Calu3 (cell line): ENCODE measurements around the gene CACNA1C. TPM values are rescaled to one million over a fixed set of nuclear protein-coding genes. Genes with fewer than 3 reads are reported as not detected.

Source experiments
- BruUV-seq: library from RNA; stranded (reverse); fragments of 400-500 nt; replicated peaks from 2 replicates; lab custom pipeline; 2021; lab: Mats Ljungman, UMichigan
- CTCF ChIA-PET: fragments of 300-600 bp; sonication (Branson Sonifier 250); formaldehyde crosslinking; loops from one replicate; lab custom pipeline; 2022; ENCODE audit warnings: antibody characterized with exemption; lab: Charles Lee
- DNase-seq: peaks from one replicate; pipeline ENCODE4 v3.0.0; 2022
- H3K27ac Mint-ChIP-seq: one replicate; pipeline ENCODE4 v1.8.0; 2022; ENCODE audit warnings: mixed read lengths; ENCODE audit not compliant: unreplicated experiment
- H3K27me3 Mint-ChIP-seq: one replicate; pipeline ENCODE4 v1.8.0; 2022; ENCODE audit warnings: mixed read lengths; ENCODE audit not compliant: unreplicated experiment
- H3K36me3 Mint-ChIP-seq: one replicate; pipeline ENCODE4 v1.8.0; 2022; ENCODE audit warnings: mild to moderate bottlenecking, moderate library complexity, mixed read lengths; ENCODE audit not compliant: insufficient read depth, unreplicated experiment
- H3K4me1 Mint-ChIP-seq: one replicate; pipeline ENCODE4 v1.8.0; 2022; ENCODE audit warnings: mild to moderate bottlenecking, low read depth, mixed read lengths; ENCODE audit not compliant: unreplicated experiment
- H3K4me3 Mint-ChIP-seq: one replicate; pipeline ENCODE4 v1.8.0; 2022; ENCODE audit warnings: mild to moderate bottlenecking, low read depth, moderate library complexity, mixed read lengths; ENCODE audit not compliant: unreplicated experiment
- H3K9me3 Mint-ChIP-seq: one replicate; pipeline ENCODE4 v1.8.0; 2022; ENCODE audit warnings: low read depth, mixed read lengths; ENCODE audit not compliant: unreplicated experiment
- intact Hi-C: fragments of 100-400 bp; cut with micrococcal nuclease; formaldehyde crosslinking; loops from one replicate; pipeline ENCODE4 v1.10.0; 2022; ENCODE audit not compliant: unreplicated experiment
- total RNA-seq: library from RNA; stranded (reverse); gene quantifications from 2 replicates; pipeline ENCODE4 v1.2.3, GENCODE V29; 2022
- TF ChIP-seq, protein P1 (sequence below): fragments of 200-600 bp; IDR thresholded peaks from one replicate; pipeline ENCODE4 v1.8.0; 2022; ENCODE audit warnings: antibody characterized with exemption; ENCODE audit not compliant: unreplicated experiment

The CACNA1C gene
- total RNA-seq, 1 experiment from 2014 or later: not detected

DNA sequence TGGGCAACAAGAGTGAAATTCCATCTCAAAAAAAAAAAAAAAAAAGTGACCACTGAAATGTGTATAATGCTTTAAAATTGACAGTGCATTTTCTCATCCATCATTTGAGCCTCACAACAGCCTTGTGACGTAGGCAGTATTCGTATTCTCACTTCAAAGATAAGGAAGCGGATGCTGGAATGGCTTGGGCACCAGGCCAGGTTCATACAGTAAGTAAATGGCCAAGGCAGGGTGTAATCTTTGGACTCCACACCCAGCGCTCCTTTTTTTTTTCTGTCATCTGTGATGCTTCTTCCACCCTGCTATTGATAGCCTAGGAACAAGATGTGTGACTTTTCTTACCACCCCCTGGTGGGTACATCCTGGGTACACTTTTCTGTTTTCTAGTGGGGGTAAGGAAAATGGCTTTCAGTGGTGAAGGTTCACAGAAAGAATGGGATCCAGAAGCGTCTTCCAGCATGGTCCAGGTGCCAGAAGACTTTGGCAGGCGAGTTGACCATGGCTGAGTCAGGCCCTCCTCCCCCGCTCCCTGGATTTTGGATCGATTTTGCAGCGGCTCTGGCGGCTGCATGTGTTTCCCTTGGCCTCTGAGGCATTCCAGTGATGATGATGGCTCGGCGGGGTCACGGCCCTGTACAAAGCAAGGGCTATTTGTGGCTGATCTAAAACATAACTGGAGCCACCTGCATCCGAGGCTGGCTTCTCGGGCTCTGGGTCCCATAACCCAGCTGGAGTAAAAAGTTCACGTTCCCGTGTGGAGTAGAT, 110.6 kb downstream of the CACNA1C start:
- DNase-seq: peak; percentile 61
- CTCF ChIA-PET: interaction anchor here (0.7 kb wide), 1 partner anchor 25 kb away, joined by 4 read pairs; no protein-coding TSS in a partner anchor
- Mint-ChIP-seq H3K27ac (no peak overlapping the region), H3K36me3 (peaks cover 5% of the 10 kb centered on the region), H3K4me1 (peaks cover 14% of the 10 kb centered on the region), H3K27me3 (peaks cover 37% of the 10 kb centered on the region), H3K9me3 (peaks cover 11% of the 10 kb centered on the region), H3K4me3 (no peak overlapping the region)
- intact Hi-C loops: no loop called here
- TF ChIP-seq, protein P1, sequence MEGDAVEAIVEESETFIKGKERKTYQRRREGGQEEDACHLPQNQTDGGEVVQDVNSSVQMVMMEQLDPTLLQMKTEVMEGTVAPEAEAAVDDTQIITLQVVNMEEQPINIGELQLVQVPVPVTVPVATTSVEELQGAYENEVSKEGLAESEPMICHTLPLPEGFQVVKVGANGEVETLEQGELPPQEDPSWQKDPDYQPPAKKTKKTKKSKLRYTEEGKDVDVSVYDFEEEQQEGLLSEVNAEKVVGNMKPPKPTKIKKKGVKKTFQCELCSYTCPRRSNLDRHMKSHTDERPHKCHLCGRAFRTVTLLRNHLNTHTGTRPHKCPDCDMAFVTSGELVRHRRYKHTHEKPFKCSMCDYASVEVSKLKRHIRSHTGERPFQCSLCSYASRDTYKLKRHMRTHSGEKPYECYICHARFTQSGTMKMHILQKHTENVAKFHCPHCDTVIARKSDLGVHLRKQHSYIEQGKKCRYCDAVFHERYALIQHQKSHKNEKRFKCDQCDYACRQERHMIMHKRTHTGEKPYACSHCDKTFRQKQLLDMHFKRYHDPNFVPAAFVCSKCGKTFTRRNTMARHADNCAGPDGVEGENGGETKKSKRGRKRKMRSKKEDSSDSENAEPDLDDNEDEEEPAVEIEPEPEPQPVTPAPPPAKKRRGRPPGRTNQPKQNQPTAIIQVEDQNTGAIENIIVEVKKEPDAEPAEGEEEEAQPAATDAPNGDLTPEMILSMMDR: no peak
- no TSS peak for BruUV-seq

DNA sequence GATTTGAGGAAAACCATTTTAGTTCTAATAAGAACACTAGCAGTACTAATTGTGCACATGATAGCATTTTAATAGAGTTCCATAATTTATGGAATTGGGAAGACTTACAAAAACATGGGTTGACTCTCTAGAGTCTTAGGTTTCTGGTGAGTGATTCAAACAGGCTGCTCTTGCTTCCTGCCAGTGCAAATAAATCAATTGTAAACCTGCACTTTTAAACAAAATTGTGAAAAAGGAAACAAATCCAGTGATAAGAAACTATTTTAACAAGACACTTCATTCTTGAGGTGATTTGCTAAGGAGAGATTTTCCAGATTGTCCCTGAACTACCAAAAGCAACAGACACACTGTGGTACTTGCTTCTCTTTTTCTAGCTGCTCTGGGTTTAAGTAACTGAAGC, 112.2 kb downstream of the CACNA1C start:
- TF ChIP-seq, protein P1: no peak
- Mint-ChIP-seq H3K9me3 (peaks cover 11% of the 10 kb centered on the region), H3K27me3 (peaks cover 33% of the 10 kb centered on the region), H3K36me3 (peaks cover 5% of the 10 kb centered on the region), H3K4me1 (peaks cover 14% of the 10 kb centered on the region), H3K4me3 (no peak overlapping the region), H3K27ac (no peak overlapping the region)
- no peak for DNase-seq
- intact Hi-C loops: no loop called here
- CTCF ChIA-PET: no interaction called here
- BruUV-seq: no TSS peak

DNA sequence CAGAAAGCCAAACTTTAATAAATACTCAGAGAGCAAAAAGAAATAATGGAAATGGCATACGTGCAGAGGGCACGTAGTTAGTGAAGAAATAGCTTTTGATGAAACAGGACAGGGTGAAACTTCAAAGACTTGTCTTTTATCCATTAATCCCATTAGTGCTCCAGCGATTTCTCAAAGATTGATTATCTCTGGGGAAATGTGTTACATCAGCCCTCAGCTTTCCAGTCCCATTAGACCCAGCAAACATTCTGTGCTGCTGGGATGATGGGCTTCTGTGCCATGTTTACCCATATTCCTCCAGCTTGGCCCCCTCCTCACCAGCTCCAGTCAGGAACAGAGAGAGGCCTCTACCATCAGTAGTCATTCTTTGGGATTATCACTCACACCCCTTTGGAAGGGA, 113.1 kb downstream of the CACNA1C start:
- Mint-ChIP-seq H3K4me1 (peaks cover 14% of the 10 kb centered on the region), H3K9me3 (peaks cover 11% of the 10 kb centered on the region), H3K4me3 (no peak overlapping the region), H3K27ac (no peak overlapping the region), H3K27me3 (peaks cover 33% of the 10 kb centered on the region), H3K36me3 (peaks cover 5% of the 10 kb centered on the region)
- no peak for DNase-seq
- CTCF ChIA-PET: no interaction called here
- TF ChIP-seq, protein P1: no peak
- intact Hi-C loops: no loop called here
- no TSS peak for BruUV-seq

DNA sequence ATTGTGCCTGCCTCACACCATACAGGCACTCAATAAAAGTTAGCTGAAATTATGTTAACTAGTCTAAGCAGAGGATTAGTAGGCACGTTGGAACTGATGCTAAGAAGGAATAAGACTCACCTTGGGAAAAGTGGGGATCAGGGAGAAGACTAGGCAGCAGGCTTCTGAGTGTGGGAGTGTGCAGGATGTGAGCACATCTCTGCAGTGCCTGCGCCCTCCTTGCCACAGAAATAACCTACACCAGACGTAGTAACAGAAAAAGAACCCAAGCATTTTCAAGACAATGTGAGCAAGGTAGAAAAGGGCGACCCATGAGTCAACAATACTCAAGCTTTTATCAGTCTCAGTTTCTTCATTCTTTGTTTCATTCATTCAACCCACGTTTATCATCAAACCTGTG, 113.9 kb downstream of the CACNA1C start:
- Mint-ChIP-seq H3K4me3 (no peak overlapping the region), H3K9me3 (peaks cover 11% of the 10 kb centered on the region), H3K36me3 (peaks cover 5% of the 10 kb centered on the region), H3K4me1 (peaks cover 14% of the 10 kb centered on the region), H3K27me3 (peaks cover 41% of the 10 kb centered on the region), H3K27ac (no peak overlapping the region)
- no peak for DNase-seq
- TF ChIP-seq, protein P1: no peak
- BruUV-seq: no TSS peak
- intact Hi-C loops: no loop called here
- CTCF ChIA-PET: no interaction called here
